PC-3 (cell line): ENCODE measurements around the gene MMP3. TPM values are rescaled to one million over a fixed set of nuclear protein-coding genes. Genes with fewer than 3 reads are reported as not detected.

ENCODE experiments used
- ATAC-seq: fragments of 200-7000 bp; cut with Tn5 transposase; 2 replicates; pipeline ENCODE4 v1.9.1; 2020; ENCODE audit warnings: mild to moderate bottlenecking, moderate library complexity
- BruUV-seq: library from RNA; stranded (reverse); fragments of 400-500 nt; replicated peaks from 2 replicates; lab custom pipeline; 2021; lab: Mats Ljungman, UMichigan
- CTCF ChIA-PET: fragments of 300-600 bp; sonication (Branson Sonifier 250); formaldehyde crosslinking; loops from one replicate; lab custom pipeline; 2022; ENCODE audit warnings: antibody characterized with exemption; lab: Charles Lee
- POLR2A ChIA-PET: fragments of 300-600 bp; sonication (Branson Sonifier 250); formaldehyde crosslinking; loops from one replicate; lab custom pipeline; 2022; ENCODE audit warnings: antibody characterized with exemption; ENCODE audit not compliant: unreplicated experiment; lab: Charles Lee
- DNase-seq: peaks from one replicate; pipeline ENCODE4 v3.0.0-alpha.2; 2015
- H2AFZ ChIP-seq: fragments of 300-600 bp; sonication (generic); 2 replicates; pipeline ENCODE4 v1.6.0; 2016; ENCODE audit warnings: antibody characterized with exemption, low read length
- H3F3A ChIP-seq: fragments of 300-600 bp; sonication (generic); one replicate; pipeline ENCODE4 v1.6.0; 2017; ENCODE audit warnings: antibody characterized with exemption, low read length, control low read depth, mild to moderate bottlenecking; ENCODE audit not compliant: unreplicated experiment
- H3K27ac ChIP-seq: fragments of 300-600 bp; sonication (generic); 2 replicates; pipeline ENCODE4 v1.5.1; 2016; ENCODE audit warnings: mild to moderate bottlenecking, low read length
- H3K27me3 ChIP-seq: fragments of 300-600 bp; sonication (generic); 2 replicates; pipeline ENCODE4 v1.6.1; 2016; ENCODE audit warnings: low read length, mixed read lengths
- H3K36me3 ChIP-seq: fragments of 300-600 bp; sonication (generic); 2 replicates; pipeline ENCODE4 v1.6.1; 2016; ENCODE audit warnings: low read depth, mixed run types, low read length, mixed read lengths
- H3K4me1 ChIP-seq: fragments of 300-600 bp; sonication (generic); 2 replicates; pipeline ENCODE4 v1.5.1; 2016; ENCODE audit warnings: low read length; ENCODE audit not compliant: insufficient read depth
- H3K4me2 ChIP-seq: fragments of 300-600 bp; sonication (generic); 2 replicates; pipeline ENCODE4 v1.6.0; 2016; ENCODE audit warnings: low read length
- H3K4me3 ChIP-seq: fragments of 300-600 bp; sonication (generic); 2 replicates; pipeline ENCODE4 v1.5.1; 2016; ENCODE audit warnings: mild to moderate bottlenecking, low read length, mixed read lengths
- H3K79me2 ChIP-seq: fragments of 300-600 bp; sonication (generic); 2 replicates; pipeline ENCODE4 v1.6.1; 2017; ENCODE audit warnings: low read length, mixed read lengths
- H3K9ac ChIP-seq: fragments of 300-600 bp; sonication (generic); 2 replicates; pipeline ENCODE4 v1.6.0; 2016; ENCODE audit warnings: mild to moderate bottlenecking, low read length
- H3K9me2 ChIP-seq: fragments of 300-600 bp; sonication (generic); replicated peaks from 2 replicates; pipeline ENCODE4 v1.6.1; 2016; ENCODE audit warnings: mixed run types, low read length, mixed read lengths
- H3K9me3 ChIP-seq: fragments of 300-600 bp; sonication (generic); 2 replicates; pipeline ENCODE4 v1.6.1; 2016; ENCODE audit warnings: low read length, mixed read lengths
- H4K20me1 ChIP-seq: fragments of 300-600 bp; sonication (generic); 2 replicates; pipeline ENCODE4 v1.6.1; 2016; ENCODE audit warnings: low read length, mixed read lengths
- CTCF ChIP-seq: fragments of 300-600 bp; sonication (generic); conservative IDR thresholded peaks from 2 replicates; pipeline ENCODE4 v1.5.1; 2017; ENCODE audit warnings: antibody characterized with exemption, low read depth, mild to moderate bottlenecking, low read length
- EZH2 ChIP-seq: fragments of 300-600 bp; sonication (generic); IDR thresholded peaks from one replicate; pipeline ENCODE4 v1.6.1; 2017; ENCODE audit warnings: antibody characterized with exemption, mild to moderate bottlenecking, low read length; ENCODE audit not compliant: unreplicated experiment
- EZH2phosphoT487 ChIP-seq: fragments of 300-600 bp; sonication (generic); IDR thresholded peaks from 2 replicates; pipeline ENCODE4 v1.6.1; 2018; ENCODE audit warnings: mild to moderate bottlenecking, antibody characterized with exemption, low read length, borderline replicate concordance
- intact Hi-C: fragments of 100-400 bp; cut with micrococcal nuclease; formaldehyde crosslinking; loops from 2 replicates; pipeline ENCODE4 v1.9.0; 2023
- total RNA-seq: library from RNA; depleted of rRNA; stranded (reverse); fragments of >200 nt; gene quantifications from 2 replicates; pipeline ENCODE4 v1.2.3, GENCODE V29; 2014

MMP3 gene
- total RNA-seq, 1 experiment from 2014 or later, result not detected

GRCh38 chr11:102853055-102853454 lies 9.6 kb upstream of the MMP3 start:
- no peak for DNase-seq
- Histone ChIP-seq H3F3A (no peaks in the 10 kb centered on the region), H3K9me3 (no peaks in the 10 kb centered on the region), H3K4me2 (no peak overlapping the region), H3K9ac (no peak overlapping the region), H3K79me2 (no peaks in the 10 kb centered on the region), H3K27me3 (no peaks in the 10 kb centered on the region), H3K36me3 (no peaks in the 10 kb centered on the region), H3K4me3 (no peak overlapping the region), H3K4me1 (peaks cover 32% of the 10 kb centered on the region), H2AFZ (no peak overlapping the region), H4K20me1 (no peaks in the 10 kb centered on the region), H3K9me2 (no peaks in the 10 kb centered on the region), H3K27ac (no peak overlapping the region)
- POLR2A ChIA-PET, result no interaction called here
- no peak for ATAC-seq
- intact Hi-C loops, result no loop called here
- TF ChIP-seq EZH2 (no peak), CTCF (no peak), EZH2phosphoT487 (no peak)
- CTCF ChIA-PET, result no interaction called here
- no TSS peak for BruUV-seq

- Histone ChIP-seq H4K20me1 (no peaks in the 10 kb centered on the region), H3K4me3 (no peak overlapping the region), H3K9me2 (no peaks in the 10 kb centered on the region), H3K9me3 (no peaks in the 10 kb centered on the region), H2AFZ (no peak overlapping the region), H3K4me2 (peak overlapping the region; percentile 22), H3K36me3 (no peaks in the 10 kb centered on the region), H3K27ac (peak overlapping the region; percentile 61), H3F3A (no peaks in the 10 kb centered on the region), H3K27me3 (no peaks in the 10 kb centered on the region), H3K9ac (no peak overlapping the region), H3K79me2 (no peaks in the 10 kb centered on the region), H3K4me1 (peaks cover 36% of the 10 kb centered on the region)
- ATAC-seq, result peak; percentile 83
- POLR2A ChIA-PET, result interaction anchor here (0.7 kb wide), 1 partner anchor 36 kb away, joined by 7 read pairs; no protein-coding TSS in a partner anchor
- no TSS peak for BruUV-seq
- intact Hi-C loops, result no loop called here
- CTCF ChIA-PET, result no interaction called here
- TF ChIP-seq EZH2phosphoT487 (no peak), CTCF (no peak), EZH2 (no peak)
- DNase-seq, result peak; percentile 94
These were observed 7.8 kb upstream of the MMP3 start for GRCh38 chr11:102850973-102851745.

- ChIA-PET CTCF (no interaction called here), POLR2A (no interaction called here)
- Histone ChIP-seq H3K9ac (no peak overlapping the region), H3K36me3 (no peaks in the 10 kb centered on the region), H2AFZ (no peak overlapping the region), H3K27ac (no peak overlapping the region), H3K4me3 (no peak overlapping the region), H3K9me2 (no peaks in the 10 kb centered on the region), H3K79me2 (no peaks in the 10 kb centered on the region), H3K4me1 (peaks cover 41% of the 10 kb centered on the region), H3F3A (no peaks in the 10 kb centered on the region), H3K9me3 (no peaks in the 10 kb centered on the region), H3K4me2 (no peak overlapping the region), H4K20me1 (no peaks in the 10 kb centered on the region), H3K27me3 (no peaks in the 10 kb centered on the region)
- BruUV-seq, result no TSS peak
- TF ChIP-seq EZH2phosphoT487 (no peak), CTCF (no peak), EZH2 (no peak)
- intact Hi-C loops, result no loop called here
- DNase-seq (peak; percentile 85), ATAC-seq (no peak)
These were observed 5.9 kb upstream of the MMP3 start for GRCh38 chr11:102849311-102849710.
